GM04503 (cell line): ENCODE results near the gene SHMT1.
A peak's percentile ranks its signal among the peaks of the same experiment; 100 is the strongest.
"Not testable (repeated sequence)": the region's sequence is repeated elsewhere in the genome, so short reads cannot be mapped to it uniquely, and the experiment has no call there.

Source experiments
- DNase-seq: peaks from one replicate; pipeline ENCODE4 v3.0.0-alpha.2; 2012; ENCODE audit warnings: low read depth

SHMT1 gene

GRCh38 chr17:18324140-18325050 is 39.0 kb downstream of the SHMT1 start:
- no peak for DNase-seq

- no peak for DNase-seq
Observed at GRCh38 chr17:18323507-18324139, 39.7 kb downstream of the SHMT1 start.

GRCh38 chr17:18323007-18323406 is 40.3 kb downstream of the SHMT1 start:
- no peak for DNase-seq

- DNase-seq = no peak
Observed at GRCh38 chr17:18322522-18322921, 40.8 kb downstream of the SHMT1 start.

GRCh38 chr17:18321309-18321708 is 42.0 kb downstream of the SHMT1 start:
- DNase-seq = no peak

GRCh38 chr17:18320301-18320700 is 43.0 kb downstream of the SHMT1 start:
- no peak for DNase-seq

- DNase-seq = no peak
Observed at GRCh38 chr17:18319604-18320256, 43.6 kb downstream of the SHMT1 start.

- DNase-seq = no peak
Observed at GRCh38 chr17:18318771-18319450, 44.4 kb downstream of the SHMT1 start.

- no peak for DNase-seq
Observed at GRCh38 chr17:18318117-18318516, 45.2 kb downstream of the SHMT1 start.

- no peak for DNase-seq
Observed at GRCh38 chr17:18315961-18316360, 47.4 kb downstream of the SHMT1 start.

- DNase-seq = no peak
Observed at GRCh38 chr17:18315562-18315922, 47.8 kb downstream of the SHMT1 start.

GRCh38 chr17:18314731-18315561 is 48.4 kb downstream of the SHMT1 start, which contains the start of the genes SMCR8 and TOP3A:
Gene SMCR8 (plus strand): TSS chr17:18315293. CDS start chr17:18315790, 497 bp downstream.
Gene TOP3A (minus strand): TSS chr17:18314994. CDS start chr17:18314778, 216 bp downstream.
- DNase-seq = peak; percentile 94

- no peak for DNase-seq
Observed at GRCh38 chr17:18314059-18314730, 49.2 kb downstream of the SHMT1 start.

GRCh38 chr17:18309202-18309601 is 54.1 kb downstream of the SHMT1 start:
- no peak for DNase-seq

GRCh38 chr17:18303206-18303605 is 60.1 kb downstream of the SHMT1 start:
- DNase-seq = not testable (repeated sequence)

GRCh38 chr17:18300725-18301480 is 62.4 kb downstream of the SHMT1 start:
- DNase-seq = no peak

- not testable (repeated sequence) for DNase-seq
Observed at GRCh38 chr17:18298061-18298460, 65.3 kb downstream of the SHMT1 start.

- no peak for DNase-seq
Observed at GRCh38 chr17:18291718-18292540, 71.4 kb downstream of the SHMT1 start.

GRCh38 chr17:18285296-18285695 is 78.1 kb downstream of the SHMT1 start:
- DNase-seq = no peak
